ENCODE measurements around the gene PIAS4.
"Not testable (repeated sequence)": the region's sequence is repeated elsewhere in the genome, so short reads cannot be mapped to it uniquely, and the experiment has no call there.

Gene PIAS4, protein sequence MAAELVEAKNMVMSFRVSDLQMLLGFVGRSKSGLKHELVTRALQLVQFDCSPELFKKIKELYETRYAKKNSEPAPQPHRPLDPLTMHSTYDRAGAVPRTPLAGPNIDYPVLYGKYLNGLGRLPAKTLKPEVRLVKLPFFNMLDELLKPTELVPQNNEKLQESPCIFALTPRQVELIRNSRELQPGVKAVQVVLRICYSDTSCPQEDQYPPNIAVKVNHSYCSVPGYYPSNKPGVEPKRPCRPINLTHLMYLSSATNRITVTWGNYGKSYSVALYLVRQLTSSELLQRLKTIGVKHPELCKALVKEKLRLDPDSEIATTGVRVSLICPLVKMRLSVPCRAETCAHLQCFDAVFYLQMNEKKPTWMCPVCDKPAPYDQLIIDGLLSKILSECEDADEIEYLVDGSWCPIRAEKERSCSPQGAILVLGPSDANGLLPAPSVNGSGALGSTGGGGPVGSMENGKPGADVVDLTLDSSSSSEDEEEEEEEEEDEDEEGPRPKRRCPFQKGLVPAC

DNA sequence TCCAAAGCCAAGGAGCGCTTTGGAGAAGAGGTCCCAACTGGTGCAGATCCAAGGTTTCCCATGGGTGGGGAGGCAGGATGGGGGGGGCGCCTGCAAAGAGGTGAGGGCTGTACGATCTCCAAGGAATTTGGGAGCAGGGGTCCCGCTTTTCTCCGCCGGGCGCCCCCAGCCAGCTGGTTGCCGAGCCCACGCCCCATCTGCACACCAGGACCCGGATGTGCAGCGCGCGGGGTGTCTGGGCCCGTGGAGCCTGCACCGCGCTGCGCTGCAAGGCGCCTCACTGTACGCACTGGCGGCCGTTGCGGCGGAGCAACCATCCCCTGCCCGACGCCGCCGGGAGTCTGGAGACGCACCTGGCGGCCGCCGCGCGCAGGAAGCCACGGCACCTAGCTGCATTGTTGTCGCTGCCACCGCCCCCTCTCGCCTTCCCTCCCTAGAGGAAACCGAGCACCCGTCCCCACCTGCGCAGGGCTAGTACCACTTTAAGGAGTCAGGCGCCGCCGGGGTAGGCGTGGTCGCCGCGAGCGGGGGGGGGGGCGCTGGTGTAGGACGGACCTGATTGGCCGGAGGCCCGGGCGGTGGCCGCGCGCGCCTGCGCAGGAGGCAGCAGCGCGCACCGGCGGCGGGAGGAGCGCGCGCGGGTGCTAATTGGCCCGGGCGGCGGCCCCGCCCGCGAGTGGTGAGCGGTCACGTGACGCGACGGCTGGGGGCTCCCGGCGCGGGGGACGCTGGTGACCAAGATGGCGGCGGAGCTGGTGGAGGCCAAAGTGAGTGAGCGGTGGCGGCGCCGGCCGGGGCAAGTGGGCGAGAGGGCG is at the start of gene PIAS4:
TSS of gene PIAS4 (plus strand) at position 716 of the 815 bp plus-strand sequence. CDS start at position 741, 25 bp downstream.
- no peak for DNase-seq

DNA sequence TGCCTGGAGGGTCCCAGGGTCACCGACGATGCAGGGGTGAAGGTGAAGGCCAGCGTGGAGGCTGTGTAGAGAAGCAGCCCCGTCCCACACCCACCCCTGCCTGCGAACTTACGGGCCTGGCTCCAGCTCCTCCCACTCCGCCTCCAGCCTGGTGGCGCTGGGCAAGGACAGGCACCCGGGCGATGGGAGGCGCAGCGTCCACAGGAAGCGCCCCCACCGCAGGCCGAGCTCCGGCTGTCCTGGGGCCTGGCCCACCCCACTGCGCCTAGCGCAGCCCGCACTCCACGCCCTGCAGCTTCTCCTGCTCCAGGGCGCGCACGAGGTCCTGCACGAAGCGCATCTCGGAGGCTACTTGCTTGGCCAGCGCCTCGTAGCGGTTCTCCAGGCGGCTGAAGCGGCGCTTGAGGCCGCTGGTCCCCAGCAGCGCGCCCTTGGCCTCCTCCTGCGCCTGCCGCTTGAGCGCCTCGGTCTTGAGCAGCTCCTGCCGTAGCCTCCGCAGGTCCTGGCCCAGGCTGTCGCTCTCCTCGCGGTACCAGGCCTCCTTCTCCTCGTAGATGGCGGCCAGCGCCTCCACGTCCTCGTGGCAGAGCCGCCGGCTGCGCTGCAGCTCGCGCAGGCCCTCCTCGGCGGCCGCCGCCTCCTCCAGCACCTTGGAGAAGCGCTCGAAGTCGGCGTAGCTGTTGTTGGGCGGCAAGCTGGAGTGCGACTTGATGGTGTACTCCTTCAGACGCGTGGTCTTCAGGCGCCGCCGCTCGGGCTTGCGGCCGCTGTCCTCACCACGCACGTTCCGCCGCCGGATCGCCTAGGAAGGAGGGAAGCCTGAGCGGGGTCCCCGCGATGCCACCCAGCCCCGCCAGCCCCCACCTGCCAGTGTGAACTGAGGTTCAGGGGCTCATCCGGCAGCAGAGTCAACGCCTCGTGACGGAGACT is 48.4 kb upstream of the PIAS4 start:
- DNase-seq = no peak

DNA sequence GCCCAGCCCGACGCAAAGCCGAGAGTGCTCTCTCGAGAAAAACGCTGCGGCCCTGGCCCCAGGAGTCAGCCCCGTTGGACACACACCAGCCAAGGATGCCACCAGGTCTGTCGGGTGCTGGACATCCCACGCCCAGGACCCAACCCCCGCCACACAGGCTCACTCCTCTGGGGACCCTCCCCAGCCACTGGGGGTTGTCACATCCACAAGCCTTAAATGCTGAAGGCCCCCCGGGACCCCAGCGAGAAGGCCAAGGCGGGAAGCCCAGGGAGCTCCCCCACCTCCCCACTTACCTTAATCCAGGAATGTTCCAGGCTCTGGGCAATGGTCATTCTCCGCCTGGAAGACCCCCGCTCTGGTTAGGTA is 47.8 kb upstream of the PIAS4 start:
- no peak for DNase-seq

DNA sequence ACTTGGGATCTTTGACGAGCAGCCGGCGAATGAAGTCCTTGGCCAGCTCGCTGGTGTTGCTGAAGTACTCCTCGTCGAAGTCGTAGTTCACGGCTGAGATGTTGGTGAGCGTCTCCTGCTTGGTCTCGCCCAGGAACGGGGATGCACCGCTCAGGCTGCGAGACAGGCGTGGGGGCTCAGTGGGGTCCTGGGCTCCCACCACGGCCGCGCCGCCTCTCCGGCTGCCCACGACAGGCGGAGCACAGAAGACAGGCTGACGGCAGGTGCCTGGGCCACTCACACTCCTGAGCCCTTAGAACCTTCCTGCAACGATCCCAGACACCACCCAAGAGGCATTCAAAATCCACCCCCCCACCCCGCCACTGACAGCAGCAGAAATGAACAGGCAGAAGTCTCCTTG is 46.5 kb upstream of the PIAS4 start:
- DNase-seq = no peak

DNA sequence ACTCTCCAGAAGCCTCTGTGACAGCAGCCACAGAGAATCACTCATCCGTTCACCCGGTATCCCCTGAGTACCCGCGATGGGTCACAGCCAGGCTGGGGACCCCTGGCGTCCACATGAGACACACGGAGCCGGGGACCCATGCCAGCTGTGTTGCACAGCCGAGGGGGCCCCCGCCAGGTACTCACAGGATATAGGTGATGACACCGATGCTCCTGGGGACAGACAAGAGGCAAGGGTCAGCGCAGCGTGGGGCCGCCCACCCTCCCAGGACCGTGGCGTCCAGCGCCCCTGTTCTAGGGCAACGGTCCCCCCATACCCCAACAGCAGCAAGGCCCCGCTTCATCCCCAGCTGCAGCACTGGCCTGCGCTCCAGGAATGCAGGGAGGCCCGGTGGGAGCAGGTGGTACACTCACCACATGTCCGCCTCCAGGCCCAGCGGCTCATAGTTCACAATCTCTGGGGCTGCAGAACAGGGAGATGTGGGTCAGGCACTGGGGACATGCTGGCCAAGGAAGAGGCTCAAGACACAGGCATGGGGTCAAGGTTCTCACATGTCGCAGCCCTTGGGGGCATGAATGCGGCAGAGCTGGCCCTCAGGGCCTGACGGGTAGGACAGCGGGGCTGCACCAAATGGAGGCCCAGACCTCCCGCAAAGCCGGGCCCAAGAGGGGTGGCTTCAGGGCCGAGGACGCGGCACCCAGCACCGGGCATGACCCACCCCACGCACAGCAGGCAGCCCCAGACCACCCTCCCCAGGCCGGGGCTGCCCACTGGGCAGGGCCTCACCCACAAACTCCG is 43.9 kb upstream of the PIAS4 start:
- DNase-seq = no peak

DNA sequence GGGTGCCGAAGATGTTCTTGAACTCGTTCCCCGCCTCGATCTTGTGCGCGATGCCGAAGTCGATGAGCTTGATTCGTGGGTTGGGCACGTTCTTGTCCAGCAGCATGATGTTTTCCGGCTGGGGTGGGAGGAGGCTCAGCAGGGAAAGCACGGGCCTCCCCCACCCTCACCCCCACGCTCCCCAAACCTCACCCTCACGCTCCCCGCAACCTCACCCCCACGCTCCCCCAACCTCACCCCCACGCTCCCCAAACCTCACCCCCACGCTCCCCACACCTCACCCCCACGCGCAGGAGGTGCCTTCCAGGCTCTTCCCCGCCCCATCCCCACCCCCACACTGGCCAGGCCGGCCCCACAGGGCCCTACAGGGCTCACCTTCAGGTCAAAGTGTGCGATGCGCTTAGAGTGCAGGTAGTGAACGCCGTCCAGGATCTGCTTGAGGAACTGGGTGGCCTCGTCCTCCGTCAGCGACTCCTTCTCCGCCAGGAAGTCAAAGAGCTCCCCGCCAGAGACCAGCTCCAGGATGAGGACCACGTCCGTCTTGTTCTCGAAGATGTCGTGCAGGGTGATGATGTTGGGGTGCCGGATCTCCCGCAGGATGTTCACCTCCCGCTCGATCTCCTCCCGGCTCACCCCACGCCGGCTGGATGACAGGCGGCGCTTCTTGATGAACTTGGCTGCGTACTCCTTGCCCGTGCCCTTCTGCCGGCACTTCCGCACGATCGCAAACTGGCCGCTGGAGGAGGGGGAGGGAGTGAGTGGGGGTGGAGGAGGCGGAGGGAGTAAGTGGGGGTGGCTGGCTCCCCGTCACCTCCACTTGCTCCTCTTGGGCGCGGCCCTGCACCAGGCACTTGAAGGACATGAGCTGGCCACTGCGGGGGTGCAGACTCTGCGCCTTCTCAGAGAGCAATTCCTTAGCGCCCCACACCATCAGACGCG is 43.0 kb upstream of the PIAS4 start:
- DNase-seq = no peak

DNA sequence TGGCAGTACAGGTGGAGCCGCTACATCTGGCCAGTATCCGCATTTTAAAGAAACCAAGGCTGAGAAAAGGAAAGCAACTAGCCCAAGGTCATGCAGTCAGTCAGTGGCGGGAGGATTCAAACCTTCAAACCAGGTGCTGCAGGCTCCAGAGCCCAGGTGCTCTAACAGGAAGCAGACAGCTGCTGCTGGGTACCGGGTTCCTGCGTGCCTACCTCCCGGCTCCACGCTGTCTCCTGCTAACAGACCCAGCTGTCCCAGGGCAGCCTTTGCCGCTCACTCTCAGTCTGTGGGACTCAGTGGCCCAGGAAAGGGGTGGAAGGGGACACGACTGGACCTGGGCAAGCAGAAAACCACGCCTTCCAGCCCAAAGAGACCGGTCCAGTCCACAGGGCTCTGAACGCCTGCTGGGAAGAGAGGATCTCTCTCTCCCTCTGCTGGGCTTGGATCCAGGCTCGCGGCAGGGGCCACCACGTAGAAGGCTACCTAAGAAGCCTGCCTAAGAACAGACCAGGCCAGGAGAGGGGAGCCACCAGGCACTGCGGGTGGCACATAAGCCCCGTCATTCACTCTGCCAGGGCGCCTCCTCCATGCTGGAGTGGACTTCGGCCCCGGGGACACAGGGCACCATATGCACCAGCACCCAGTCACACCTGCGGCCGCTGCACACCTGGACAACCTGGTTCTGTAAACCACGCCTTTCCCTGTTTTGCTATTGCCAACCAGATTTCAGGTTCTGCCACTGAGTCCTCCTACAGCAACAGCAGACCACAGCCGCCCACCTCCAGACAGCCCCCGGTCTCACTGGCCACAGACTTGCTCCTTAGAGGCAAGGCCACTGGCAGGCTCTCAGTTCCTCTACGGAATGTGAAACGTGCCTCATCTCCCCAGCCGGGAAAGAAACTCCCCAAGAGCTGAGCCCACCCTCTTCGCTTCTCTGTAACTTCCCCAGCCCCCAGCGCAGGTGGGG is 41.2 kb upstream of the PIAS4 start:
- no peak for DNase-seq

DNA sequence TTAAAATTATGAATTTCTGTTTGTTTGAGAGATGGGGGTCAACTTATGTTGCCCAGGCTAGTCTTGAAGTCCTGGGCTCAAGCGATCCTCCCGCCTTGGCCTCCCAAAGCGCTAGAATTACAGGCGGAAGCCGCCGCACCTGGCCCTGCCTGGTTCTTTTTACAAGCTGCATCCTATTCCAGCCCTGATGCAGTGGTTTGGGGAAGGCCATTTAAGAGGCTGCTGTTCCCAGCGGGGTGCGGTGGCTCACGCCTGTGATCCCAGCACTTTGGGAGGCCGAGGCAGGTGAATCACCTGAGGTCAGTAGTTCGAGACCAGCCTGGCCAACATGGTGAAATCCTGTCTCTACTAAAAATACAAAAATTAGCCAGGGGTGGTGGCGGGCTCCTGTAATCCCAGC is 39.6 kb upstream of the PIAS4 start:
- DNase-seq = not testable (repeated sequence)

DNA sequence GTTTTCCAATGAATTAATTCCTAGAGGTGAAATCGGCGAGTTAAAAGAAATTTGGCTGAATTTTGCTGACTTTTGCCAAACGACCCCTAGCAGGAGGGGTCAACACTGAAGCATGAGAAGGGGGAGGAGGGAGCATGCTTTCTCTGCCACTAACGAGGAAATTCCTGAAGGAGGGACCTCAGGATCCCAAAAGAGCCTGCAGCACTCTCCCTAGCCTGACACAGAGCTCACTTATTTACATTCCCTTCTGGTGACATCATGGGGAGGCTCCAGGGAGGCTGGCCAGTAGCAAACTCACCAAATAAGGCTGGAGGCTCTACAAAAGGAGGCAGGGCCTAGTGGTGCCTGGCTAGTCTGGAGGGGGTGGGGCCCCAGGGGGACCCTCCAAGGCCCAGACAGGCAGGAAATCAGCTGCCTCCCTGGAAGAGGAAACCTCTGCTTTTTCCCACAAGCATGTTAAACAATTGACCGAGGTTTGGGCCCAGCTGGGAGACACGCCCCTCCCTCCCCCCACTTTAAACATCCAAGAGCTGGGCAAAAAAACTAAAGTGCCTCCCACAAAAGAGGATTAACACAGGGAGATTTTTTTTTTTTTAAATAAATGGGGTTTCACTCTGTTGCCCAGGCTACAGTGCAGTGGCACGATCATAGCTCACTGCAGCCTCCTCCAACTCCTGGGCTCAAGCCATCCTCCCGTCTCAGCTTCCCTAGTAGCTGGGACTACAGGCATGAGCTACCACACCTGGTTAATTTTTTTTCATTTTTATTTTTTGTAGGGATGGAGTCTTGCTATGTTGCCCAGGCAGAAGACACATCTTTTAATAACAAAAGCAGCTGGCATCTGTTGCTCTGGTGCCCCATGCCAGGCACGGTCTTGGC is 38.7 kb upstream of the PIAS4 start:
- no peak for DNase-seq

DNA sequence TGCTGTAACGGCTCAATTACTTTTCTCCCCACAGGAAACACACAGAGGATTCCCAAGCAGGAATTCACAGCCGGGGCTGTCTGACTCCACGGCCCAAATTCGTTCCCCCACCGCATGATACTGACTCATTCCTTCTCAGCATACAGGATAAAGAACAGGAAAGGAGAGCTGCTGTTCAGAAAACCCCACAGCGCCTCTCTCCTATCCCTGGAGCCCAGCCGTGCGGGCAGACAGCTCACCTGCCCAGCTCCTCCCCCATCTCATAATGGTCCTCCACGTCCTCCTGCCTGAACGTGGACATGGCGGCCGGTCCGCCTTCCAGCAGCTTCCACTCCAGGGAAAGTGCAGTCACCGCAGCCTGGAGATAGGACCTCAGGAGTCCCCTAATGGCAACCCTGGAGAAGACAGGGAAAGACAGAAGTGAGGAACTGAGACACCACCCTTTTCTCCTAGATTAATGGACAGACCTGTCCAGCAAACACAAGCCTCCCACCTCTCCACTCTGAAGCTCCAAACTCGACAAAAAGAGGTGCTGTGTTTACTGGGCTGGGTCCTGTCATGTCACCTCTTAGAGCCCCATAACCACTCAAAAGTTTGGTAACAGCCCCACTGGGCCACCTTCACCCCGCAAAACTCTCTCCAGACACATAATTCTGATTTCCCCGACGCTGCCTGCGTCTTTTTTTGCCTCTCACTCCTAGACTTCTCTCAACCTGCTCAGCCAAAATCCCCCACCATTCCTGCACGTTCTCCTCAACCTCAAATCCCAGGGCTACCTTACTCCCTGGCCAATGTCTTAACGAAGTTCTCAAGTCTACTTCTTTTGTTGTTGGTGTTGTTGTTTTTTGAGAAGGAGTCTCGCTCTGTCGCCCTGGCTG is 37.9 kb upstream of the PIAS4 start:
- no peak for DNase-seq

DNA sequence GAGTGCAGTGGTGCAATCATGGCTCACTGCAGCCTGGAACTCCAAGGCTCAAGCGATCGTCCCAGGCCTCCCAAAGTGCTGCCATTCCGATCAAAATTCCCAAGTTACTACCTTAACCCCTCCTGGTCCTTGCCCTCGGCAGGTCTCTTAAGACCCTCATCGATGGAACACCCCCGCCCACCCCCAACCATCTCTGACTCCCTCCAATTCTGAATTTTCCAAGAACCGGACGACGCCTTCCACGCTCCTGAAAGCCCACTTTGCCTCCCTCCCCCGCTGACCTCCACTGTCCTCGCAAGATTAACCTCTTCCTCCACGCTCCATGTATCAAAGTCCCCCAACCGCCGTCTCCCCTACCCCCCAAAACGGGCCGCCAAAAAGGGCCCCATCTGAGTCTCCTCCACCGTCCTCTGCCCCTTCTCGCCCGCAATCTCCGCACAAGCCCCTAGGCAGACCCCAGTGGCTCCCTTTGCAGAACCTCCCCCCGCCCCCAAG is 37.2 kb upstream of the PIAS4 start:
- no peak for DNase-seq

DNA sequence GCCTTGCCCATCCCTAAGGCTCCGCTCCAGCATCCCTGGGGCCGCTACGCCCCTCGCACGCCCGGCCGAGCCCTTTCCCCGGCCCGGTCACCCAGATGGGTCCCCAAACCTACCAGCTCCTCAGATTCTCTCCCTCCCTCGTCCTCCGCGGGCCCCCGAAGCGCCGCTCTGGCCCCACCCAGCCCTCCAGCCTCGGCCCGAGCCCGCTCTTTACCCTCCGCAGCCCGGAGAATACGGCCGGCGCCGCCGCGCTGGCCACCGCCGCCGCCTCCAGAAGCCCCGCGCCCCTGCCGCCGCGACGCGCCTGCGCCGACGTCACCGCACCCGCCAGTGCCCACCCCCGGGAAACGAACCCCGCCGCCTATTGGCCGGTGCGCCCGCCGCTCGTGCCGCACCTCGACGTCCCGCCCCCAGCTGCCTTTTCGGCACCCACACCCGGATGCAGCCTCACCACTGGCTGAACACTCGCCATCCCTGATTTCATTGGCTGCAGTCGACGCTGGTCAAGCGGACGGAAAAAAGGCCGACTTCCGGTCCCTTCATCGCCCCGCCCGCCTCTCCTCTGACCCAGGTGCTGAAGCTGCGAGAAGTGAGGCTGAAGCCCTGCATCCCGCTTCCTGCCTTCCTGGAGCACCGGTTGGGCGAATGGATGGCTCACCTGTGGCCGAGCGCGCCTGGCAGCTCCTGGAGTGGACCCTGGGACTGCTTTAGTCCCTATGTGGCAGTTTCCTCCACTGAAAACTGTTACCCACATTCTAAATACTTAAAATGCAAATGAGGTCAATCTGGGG is 36.5 kb upstream of the PIAS4 start, which contains the start of gene DAPK3:
TSS of gene DAPK3 (minus strand) at position 292 of the 791 bp plus-strand sequence. CDS start 1,364 bp downstream, outside the sequence.
- DNase-seq = no peak

DNA sequence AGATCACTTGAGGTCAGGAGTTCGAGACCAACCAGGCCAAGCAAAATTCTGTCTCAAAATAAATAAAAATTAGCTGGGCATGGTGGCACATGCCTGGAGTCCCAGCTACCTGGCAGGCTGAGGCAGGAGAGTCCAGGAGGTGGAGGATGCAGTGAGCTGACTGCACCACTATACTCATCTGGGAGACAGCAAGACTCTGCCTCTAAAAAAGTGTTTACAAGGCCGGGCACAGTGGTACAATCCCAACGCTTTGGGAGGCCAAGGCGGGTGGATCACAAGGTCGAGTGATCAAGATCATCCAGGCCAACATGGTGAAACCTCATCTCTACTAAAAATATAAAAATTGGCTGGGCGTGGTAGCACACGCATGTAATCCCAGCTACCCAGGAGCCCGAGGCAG is 32.4 kb upstream of the PIAS4 start:
- DNase-seq = no peak

DNA sequence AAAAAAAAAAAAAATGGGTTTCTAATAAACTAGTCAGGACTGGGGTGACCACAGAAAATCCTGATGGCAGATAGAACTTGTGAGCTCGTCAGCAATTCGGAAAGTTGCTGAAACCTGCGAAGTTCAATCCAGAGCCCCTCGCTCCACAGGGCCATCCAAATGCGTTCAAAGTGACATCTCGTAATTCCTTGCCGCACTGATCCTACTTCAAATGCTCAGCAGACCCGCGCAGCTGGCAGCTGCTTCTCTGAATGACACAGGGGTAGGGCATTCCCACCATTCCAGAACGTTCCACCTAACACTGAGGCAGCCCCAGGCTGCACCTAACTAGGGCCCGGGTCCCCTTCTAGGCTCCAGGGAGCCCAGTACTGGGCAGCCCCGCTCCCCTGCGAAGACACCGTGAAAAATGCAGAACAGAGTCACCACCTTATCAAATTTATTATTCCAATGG is 31.9 kb upstream of the PIAS4 start:
- no peak for DNase-seq

DNA sequence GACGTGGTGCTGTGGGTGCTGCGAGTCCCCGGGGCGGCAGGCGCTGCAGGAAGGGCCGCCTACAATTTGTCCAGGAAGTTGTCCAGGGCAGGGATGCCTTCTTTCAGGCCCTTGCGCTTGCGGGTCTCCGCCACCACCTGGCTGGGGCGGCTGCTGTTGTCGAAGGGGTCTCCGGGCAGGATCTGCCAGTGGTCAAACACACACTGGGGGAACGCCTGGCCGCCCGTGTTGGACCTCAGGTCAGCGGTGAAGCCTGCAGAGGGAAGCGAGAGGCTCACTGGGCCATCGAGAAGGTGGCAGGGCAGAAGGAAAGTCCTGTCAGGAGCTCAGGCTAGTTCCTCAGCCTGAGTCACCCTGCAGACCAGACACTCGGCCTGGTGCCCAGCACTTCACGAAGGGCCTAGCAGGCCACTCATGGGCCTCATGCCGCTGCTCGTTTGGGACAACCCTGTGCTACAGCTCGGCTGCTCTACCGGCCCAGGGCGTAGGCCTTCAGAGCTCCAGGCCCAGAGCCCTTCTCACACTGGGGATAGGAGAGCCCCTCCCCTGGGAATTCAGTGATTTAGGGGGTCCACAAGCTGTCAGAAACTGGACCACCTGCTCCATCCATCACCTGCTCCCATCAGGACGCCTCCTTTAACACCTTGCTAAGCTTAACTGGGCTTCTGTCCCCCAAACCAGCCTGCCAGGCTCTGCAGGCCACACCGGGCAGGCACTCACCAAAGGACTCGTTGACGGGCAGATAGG is 30.9 kb upstream of the PIAS4 start:
- DNase-seq = no peak

All from cortex of kidney (tissue), 1 donor.